Activated CD4-positive, alpha-beta memory T cell treated with anti-CD3 and anti-CD28 coated beads, Interleukin-2, amount 10 ng/mL, durations not matched to agents 7 days and 5 days (primary cell): ENCODE results near the gene ZBTB2. TPM values are rescaled to one million over a fixed set of nuclear protein-coding genes. Genes with fewer than 3 reads are reported as not detected.

ENCODE experiments used
- CTCF ChIA-PET: fragments of 350-600 bp; sonication (Branson Sonifier 250); formaldehyde crosslinking; loops from one replicate; lab custom pipeline; 2021; ENCODE audit warnings: antibody characterized with exemption, inconsistent platforms; lab: Charles Lee
- POLR2A ChIA-PET: fragments of 350-600 bp; sonication (Branson Sonifier 250); formaldehyde crosslinking; loops from one replicate; lab custom pipeline; 2021; ENCODE audit warnings: antibody characterized with exemption; lab: Charles Lee
- DNase-seq: peaks from one replicate; pipeline ENCODE4 v3.0.0-alpha.2; 2020
- H3K27ac Mint-ChIP-seq: one replicate; pipeline ENCODE4 v1.8.0; 2021; ENCODE audit warnings: mild to moderate bottlenecking, mixed read lengths
- H3K27me3 Mint-ChIP-seq: one replicate; pipeline ENCODE4 v1.8.0; 2021; ENCODE audit warnings: mixed read lengths
- H3K36me3 Mint-ChIP-seq: one replicate; pipeline ENCODE4 v1.8.0; 2021; ENCODE audit warnings: low read depth, mixed read lengths
- H3K4me1 Mint-ChIP-seq: one replicate; pipeline ENCODE4 v1.8.0; 2021; ENCODE audit warnings: mixed read lengths
- H3K4me3 Mint-ChIP-seq: one replicate; pipeline ENCODE4 v1.8.0; 2021; ENCODE audit warnings: mild to moderate bottlenecking, mixed read lengths
- H3K9me3 Mint-ChIP-seq: one replicate; pipeline ENCODE4 v1.8.0; 2021; ENCODE audit warnings: mixed read lengths
- total RNA-seq, 2 experiments: library from RNA; stranded (reverse); gene quantifications; one replicate each; pipeline ENCODE4 v1.2.3, GENCODE V29; 2021

ZBTB2 gene
- total RNA-seq, 2 experiments from 2014 or later = 23.5 to 23.8 TPM

GRCh38 chr6:151381722-151382121, 9.6 kb downstream of the ZBTB2 start:
- H3K27ac Mint-ChIP-seq = peak overlapping the region; percentile 96
- peaks cover 72% of the 10 kb centered on the region for H3K4me1 Mint-ChIP-seq
- H3K4me3 Mint-ChIP-seq = peak overlapping the region; percentile 40
- DNase-seq = no peak
- CTCF ChIA-PET = no interaction called here
- POLR2A ChIA-PET = interaction anchor here (1.0 to 12.5 kb wide), 2 partner anchors 11 to 25 kb away, joined by 3 to 247 read pairs; partner anchors contain the start of gene ZBTB2
- H3K9me3 Mint-ChIP-seq = no peaks in the 10 kb centered on the region
- H3K36me3 Mint-ChIP-seq = peaks cover 28% of the 10 kb centered on the region
- no peaks in the 10 kb centered on the region for H3K27me3 Mint-ChIP-seq

DNA sequence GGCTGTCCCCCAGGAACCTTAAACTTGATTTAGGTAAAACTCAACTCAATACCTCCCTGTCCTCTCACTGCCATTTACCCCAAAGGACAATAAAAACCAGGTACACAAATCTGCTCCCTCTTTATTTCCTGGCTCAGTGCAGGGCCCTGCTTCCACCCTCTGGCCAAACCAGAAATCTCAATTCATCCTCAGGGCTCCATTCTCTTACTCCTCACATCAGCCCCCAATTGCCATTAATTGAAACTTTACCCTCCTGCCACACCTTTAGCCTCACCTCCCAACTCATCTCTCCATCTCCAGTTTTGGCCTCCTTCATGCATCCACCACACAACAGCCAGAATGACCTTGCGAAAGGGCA, 10.5 kb downstream of the ZBTB2 start:
- Mint-ChIP-seq H3K36me3 (peaks cover 29% of the 10 kb centered on the region), H3K27me3 (no peaks in the 10 kb centered on the region), H3K4me3 (peak overlapping the region; percentile 80), H3K9me3 (no peaks in the 10 kb centered on the region), H3K27ac (peak overlapping the region; percentile 96), H3K4me1 (peaks cover 75% of the 10 kb centered on the region)
- DNase-seq = no peak
- ChIA-PET POLR2A (interaction anchor here (0.8 to 12.5 kb wide), 2 partner anchors 12 to 33 kb away, joined by 3 to 247 read pairs; partner anchors contain the start of gene ZBTB2), CTCF (interaction anchor here (2.8 kb wide), 1 partner anchor 9 kb away, joined by 19 read pairs; no protein-coding TSS in a partner anchor)

GRCh38 chr6:151379933-151380847, 11.2 kb downstream of the ZBTB2 start:
- CTCF ChIA-PET = interaction anchor here (1.1 to 2.8 kb wide), 2 partner anchors 9 to 25 kb away, joined by 3 to 19 read pairs; no protein-coding TSS in a partner anchor
- no peaks in the 10 kb centered on the region for H3K27me3 Mint-ChIP-seq

GRCh38 chr6:151377095-151377494, 14.3 kb downstream of the ZBTB2 start:
- POLR2A ChIA-PET = interaction anchor here (1.3 to 12.5 kb wide), 2 partner anchors 16 to 75 kb away, joined by 6 to 247 read pairs; partner anchors contain the start of genes RMND1 and ZBTB2
- Mint-ChIP-seq H3K27ac (peak overlapping the region; percentile 75), H3K4me1 (peaks cover 82% of the 10 kb centered on the region), H3K9me3 (no peaks in the 10 kb centered on the region), H3K4me3 (no peak overlapping the region), H3K27me3 (no peaks in the 10 kb centered on the region), H3K36me3 (peaks cover 23% of the 10 kb centered on the region)
- DNase-seq = no peak
- CTCF ChIA-PET = interaction anchor here (0.7 to 2.1 kb wide), 4 partner anchors 13 to 485 kb away, joined by 3 to 5 read pairs (median 4); no protein-coding TSS in a partner anchor

More at GRCh38 chr6:151379933-151380847, 11.2 kb downstream of the ZBTB2 start:
- Mint-ChIP-seq H3K36me3 (peaks cover 28% of the 10 kb centered on the region), H3K4me1 (peaks cover 75% of the 10 kb centered on the region), H3K4me3 (peak overlapping the region; percentile 80), H3K9me3 (no peaks in the 10 kb centered on the region), H3K27ac (peak overlapping the region; percentile 96)
- DNase-seq = peak; percentile 46
- POLR2A ChIA-PET = interaction anchor here (0.8 to 12.5 kb wide), 2 partner anchors 13 to 33 kb away, joined by 3 to 247 read pairs; partner anchors contain the start of gene ZBTB2

GRCh38 chr6:151376440-151376839, 14.9 kb downstream of the ZBTB2 start:
- ChIA-PET POLR2A (interaction anchor here (1.3 to 12.5 kb wide), 2 partner anchors 16 to 75 kb away, joined by 6 to 247 read pairs; partner anchors contain the start of genes RMND1 and ZBTB2), CTCF (interaction anchor here (1.9 to 2.1 kb wide), 2 partner anchors 13 to 52 kb away, joined by 4 to 5 read pairs; no protein-coding TSS in a partner anchor)
- Mint-ChIP-seq H3K9me3 (no peaks in the 10 kb centered on the region), H3K27me3 (no peaks in the 10 kb centered on the region), H3K4me3 (peak overlapping the region; percentile 40), H3K4me1 (peaks cover 85% of the 10 kb centered on the region), H3K27ac (peak overlapping the region; percentile 75), H3K36me3 (peaks cover 30% of the 10 kb centered on the region)
- DNase-seq = no peak

- peak overlapping the region; percentile 75 for H3K27ac Mint-ChIP-seq
- H3K27me3 Mint-ChIP-seq = no peaks in the 10 kb centered on the region
- peaks cover 33% of the 10 kb centered on the region for H3K36me3 Mint-ChIP-seq
- CTCF ChIA-PET = interaction anchor here (1.9 to 2.1 kb wide), 2 partner anchors 14 to 52 kb away, joined by 4 to 5 read pairs; no protein-coding TSS in a partner anchor
- no peak overlapping the region for H3K4me3 Mint-ChIP-seq
- H3K9me3 Mint-ChIP-seq = no peaks in the 10 kb centered on the region
- POLR2A ChIA-PET = interaction anchor here (1.3 to 12.5 kb wide), 2 partner anchors 17 to 76 kb away, joined by 6 to 247 read pairs; partner anchors contain the start of genes RMND1 and ZBTB2
- no peak for DNase-seq
- H3K4me1 Mint-ChIP-seq = peaks cover 85% of the 10 kb centered on the region
Observed at GRCh38 chr6:151375833-151376232, 15.5 kb downstream of the ZBTB2 start.

GRCh38 chr6:151374036-151374683, 17.2 kb downstream of the ZBTB2 start:
- Mint-ChIP-seq H3K4me1 (peaks cover 70% of the 10 kb centered on the region), H3K36me3 (peaks cover 38% of the 10 kb centered on the region), H3K27ac (peak overlapping the region; percentile 88), H3K9me3 (no peaks in the 10 kb centered on the region), H3K4me3 (peak overlapping the region; percentile 63), H3K27me3 (no peaks in the 10 kb centered on the region)
- CTCF ChIA-PET = interaction anchor here (0.6 to 1.6 kb wide), 4 partner anchors 11 to 508 kb away, joined by 3 to 8 read pairs (median 4); no protein-coding TSS in a partner anchor
- POLR2A ChIA-PET = interaction anchor here (1.2 to 12.5 kb wide), 6 partner anchors 11 to 811 kb away, joined by 4 to 247 read pairs (median 10); partner anchors contain the start of genes RMND1 and ZBTB2
- peak; percentile 35 for DNase-seq

DNA sequence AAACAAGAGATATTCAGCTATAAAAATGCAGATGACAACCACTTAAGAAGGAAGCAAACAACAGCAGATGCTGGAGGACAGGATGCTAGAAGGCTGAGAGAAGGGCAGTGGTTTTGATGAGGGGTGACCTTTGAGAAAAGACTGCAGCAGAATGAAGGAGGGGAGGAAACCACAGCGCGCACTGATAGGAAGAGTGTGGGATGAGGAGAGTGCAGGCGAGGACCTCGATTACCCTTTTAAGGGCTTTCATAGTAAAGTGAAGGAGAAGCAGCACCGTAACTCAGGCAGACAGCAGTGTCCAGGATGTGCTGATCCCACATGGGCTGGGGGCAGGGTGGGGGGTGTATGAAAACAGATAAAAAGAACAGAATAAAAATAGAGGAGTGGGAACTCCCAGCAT, 19.2 kb downstream of the ZBTB2 start:
- peaks cover 57% of the 10 kb centered on the region for H3K4me1 Mint-ChIP-seq
- H3K36me3 Mint-ChIP-seq = peaks cover 41% of the 10 kb centered on the region
- POLR2A ChIA-PET = interaction anchor here (1.0 to 12.5 kb wide), 5 partner anchors 11 to 80 kb away, joined by 3 to 247 read pairs (median 6); partner anchors contain the start of genes RMND1 and ZBTB2
- peak; percentile 45 for DNase-seq
- CTCF ChIA-PET = interaction anchor here (0.6 to 1.2 kb wide), 4 partner anchors 17 to 48 kb away, joined by 3 to 4 read pairs (median 4); no protein-coding TSS in a partner anchor
- H3K9me3 Mint-ChIP-seq = no peaks in the 10 kb centered on the region
- H3K27ac Mint-ChIP-seq = peak overlapping the region; percentile 88
- peak overlapping the region; percentile 42 for H3K4me3 Mint-ChIP-seq
- no peaks in the 10 kb centered on the region for H3K27me3 Mint-ChIP-seq

GRCh38 chr6:151370509-151371078, 20.8 kb downstream of the ZBTB2 start:
- Mint-ChIP-seq H3K27me3 (no peaks in the 10 kb centered on the region), H3K9me3 (no peaks in the 10 kb centered on the region), H3K4me1 (peaks cover 41% of the 10 kb centered on the region), H3K4me3 (no peak overlapping the region), H3K27ac (peak overlapping the region; percentile 88), H3K36me3 (peaks cover 46% of the 10 kb centered on the region)
- POLR2A ChIA-PET = interaction anchor here (1.4 to 12.5 kb wide), 2 partner anchors 8 to 22 kb away, joined by 3 to 247 read pairs; partner anchors contain the start of gene ZBTB2
- DNase-seq = no peak
- CTCF ChIA-PET = interaction anchor here (1.0 to 1.7 kb wide), 4 partner anchors 8 to 46 kb away, joined by 3 to 4 read pairs (median 4); no protein-coding TSS in a partner anchor

DNA sequence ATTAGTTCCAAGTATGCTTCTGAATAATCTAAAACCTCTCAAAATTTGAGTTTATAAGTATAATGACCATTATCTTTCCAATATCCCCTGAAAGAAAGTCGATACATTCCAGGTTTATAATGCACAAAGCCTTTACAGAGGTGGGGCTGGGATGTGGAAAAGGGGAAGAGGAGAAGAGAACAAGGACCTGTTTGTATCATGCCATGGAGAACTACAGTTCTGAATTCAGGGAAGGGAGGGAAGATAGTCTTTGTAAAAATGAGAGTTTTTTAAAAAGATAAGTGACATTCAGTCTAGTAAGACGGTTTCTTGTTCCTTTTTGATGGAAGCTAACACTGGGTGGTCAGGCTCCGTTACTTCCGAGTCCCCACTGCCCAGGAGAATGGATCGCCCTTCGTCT, 26.1 kb downstream of the ZBTB2 start:
- Mint-ChIP-seq H3K9me3 (no peaks in the 10 kb centered on the region), H3K27ac (no peak overlapping the region), H3K4me1 (no peaks in the 10 kb centered on the region), H3K4me3 (no peak overlapping the region), H3K36me3 (peaks cover 50% of the 10 kb centered on the region), H3K27me3 (no peaks in the 10 kb centered on the region)
- no peak for DNase-seq
- CTCF ChIA-PET = interaction anchor here (0.6 to 1.0 kb wide), 2 partner anchors 11 to 34 kb away, joined by 4 to 6 read pairs; no protein-coding TSS in a partner anchor
- POLR2A ChIA-PET = no interaction called here

- no peak for DNase-seq
- Mint-ChIP-seq H3K36me3 (peaks cover 28% of the 10 kb centered on the region), H3K27me3 (no peaks in the 10 kb centered on the region), H3K4me3 (no peak overlapping the region), H3K27ac (no peak overlapping the region), H3K4me1 (peaks cover 15% of the 10 kb centered on the region), H3K9me3 (no peaks in the 10 kb centered on the region)
- ChIA-PET CTCF (interaction anchor here (3.1 kb wide), 1 partner anchor 35 kb away, joined by 11 read pairs; no protein-coding TSS in a partner anchor), POLR2A (no interaction called here)
Observed at GRCh38 chr6:151359486-151359885, 31.9 kb downstream of the ZBTB2 start.
